NCI-H1930 (cell line): Measurements from ENCODE around the gene FOXL1.

Experiments used
- DNase-seq, 2 experiments: peaks; one replicate each; lab custom pipeline; 2025; lab: John Stamatoyannopoulos, UW

The FOXL1 gene

GRCh38 chr16:86568677-86569623 lies 9.4 kb upstream of the FOXL1 start:
- no peak for DNase-seq

- no peak for DNase-seq
These were observed 8.5 kb upstream of the FOXL1 start for GRCh38 chr16:86569701-86570447.

- no peak for DNase-seq
These were observed 7.5 kb upstream of the FOXL1 start for GRCh38 chr16:86570558-86571529.

- DNase-seq = no peak
These were observed 6.8 kb upstream of the FOXL1 start for GRCh38 chr16:86571530-86571915.

- no peak for DNase-seq
These were observed 6.3 kb upstream of the FOXL1 start for GRCh38 chr16:86572041-86572521.

GRCh38 chr16:86572606-86573005 lies 5.7 kb upstream of the FOXL1 start:
- DNase-seq = no peak

- no peak for DNase-seq
These were observed 5.1 kb upstream of the FOXL1 start for GRCh38 chr16:86573215-86573614.

- DNase-seq = no peak
These were observed 4.5 kb upstream of the FOXL1 start for GRCh38 chr16:86573646-86574508.

GRCh38 chr16:86574646-86575045 lies 3.7 kb upstream of the FOXL1 start:
- no peak for DNase-seq

- DNase-seq = no peak
These were observed 3.2 kb upstream of the FOXL1 start for GRCh38 chr16:86575095-86575685.

GRCh38 chr16:86575754-86576557 lies 2.4 kb upstream of the FOXL1 start:
- DNase-seq = peak in 1 of 2 experiments; percentile 29

- no peak for DNase-seq
These were observed 1.6 kb upstream of the FOXL1 start for GRCh38 chr16:86576591-86577313.

- DNase-seq = no peak
These were observed 906 bp upstream of the FOXL1 start for GRCh38 chr16:86577314-86577971.

GRCh38 chr16:86578611-86579267 lies 390 bp downstream of the FOXL1 start:
- DNase-seq = no peak

GRCh38 chr16:86579268-86580062 lies 1.1 kb downstream of the FOXL1 start:
- no peak for DNase-seq

GRCh38 chr16:86580063-86580790 lies 1.9 kb downstream of the FOXL1 start:
- no peak for DNase-seq
